Stimulated activated CD4-positive, alpha-beta T cell treated with anti-CD3 and anti-CD28 coated beads, Interleukin-4, amount 100 ng/mL, for 4 hours (primary cell): ENCODE data around the gene PZP.
"Not testable (repeated sequence)": the region's sequence is repeated elsewhere in the genome, so short reads cannot be mapped to it uniquely, and the experiment has no call there.

ENCODE experiments used
- DNase-seq, 2 experiments: peaks; one replicate each; pipeline ENCODE4 v3.0.0-alpha.2; 2020

The PZP gene

GRCh38 chr12:9179781-9180180 lies 28.4 kb downstream of the PZP start:
- no peak for DNase-seq

DNA sequence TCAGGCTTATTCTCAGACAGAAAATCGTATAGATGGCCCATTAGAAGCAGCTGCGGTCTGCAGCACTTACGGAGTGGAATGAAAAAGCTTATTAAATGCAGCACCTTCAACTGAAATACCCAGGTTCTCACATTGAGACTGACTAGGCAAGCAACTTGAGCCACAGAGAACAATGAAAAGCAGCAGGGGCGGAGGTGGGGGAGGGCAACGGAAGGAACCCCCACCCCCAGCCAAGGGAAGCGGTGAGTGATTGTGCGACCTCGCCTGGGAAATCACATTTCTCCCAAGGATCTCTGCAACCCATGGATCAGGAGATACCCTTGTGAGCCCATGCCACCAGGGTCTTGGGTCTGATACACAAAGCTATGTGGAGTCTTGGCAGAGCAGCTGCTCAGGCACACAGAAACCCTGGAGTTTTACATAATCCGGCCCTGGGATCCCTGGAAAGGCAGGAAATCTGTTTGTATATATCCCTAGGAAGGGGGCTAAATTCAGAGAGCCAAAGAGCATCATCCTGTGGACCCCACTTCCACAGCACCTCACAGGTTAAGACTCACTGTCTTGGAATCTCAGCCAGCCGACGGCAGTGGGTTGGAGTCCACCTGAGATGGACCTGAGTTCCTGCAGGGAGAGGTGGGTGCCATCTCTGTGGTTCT lies 38.1 kb downstream of the PZP start:
- DNase-seq: no peak

GRCh38 chr12:9167345-9167744 lies 40.9 kb downstream of the PZP start:
- DNase-seq: not testable (repeated sequence)

GRCh38 chr12:9163392-9163791 lies 44.8 kb downstream of the PZP start:
- DNase-seq: no peak

DNA sequence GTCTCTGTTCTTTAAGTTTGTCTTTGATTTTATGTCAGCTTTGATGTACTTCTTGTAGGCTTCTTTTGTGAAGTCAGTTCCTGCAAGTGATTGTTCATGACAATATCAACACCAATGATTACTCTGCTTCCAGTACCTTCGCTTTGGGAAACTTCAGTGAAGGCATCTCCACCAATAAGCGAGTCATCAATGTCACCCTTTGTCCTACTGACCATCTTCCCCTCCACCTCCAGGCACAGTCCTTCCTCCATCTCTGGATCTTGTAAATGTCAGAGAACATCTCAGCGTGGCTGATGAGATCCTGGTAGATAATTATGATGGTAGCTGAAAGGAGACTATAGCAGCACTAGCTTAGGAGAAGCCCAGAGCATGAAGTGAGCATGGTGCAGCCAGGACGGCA lies 52.1 kb downstream of the PZP start:
- no peak for DNase-seq

DNA sequence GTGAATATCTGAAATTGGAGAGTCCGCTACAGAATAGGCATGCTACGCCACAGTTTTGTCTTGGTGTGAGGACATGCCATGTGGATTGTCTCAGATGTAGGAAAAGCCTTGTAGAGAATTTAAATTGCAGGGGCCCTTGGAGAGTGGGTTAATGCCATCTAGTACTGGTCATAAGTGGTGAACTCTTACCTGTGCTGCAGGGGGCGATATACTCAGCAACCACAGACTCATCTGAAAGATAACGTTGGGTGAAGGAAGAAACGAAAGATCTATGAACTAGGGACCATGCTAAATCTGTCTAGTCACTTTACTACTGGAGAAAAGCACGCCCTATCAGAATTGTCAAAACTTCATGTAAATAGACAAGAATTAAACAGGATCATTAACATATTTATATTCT lies 58.8 kb downstream of the PZP start:
- no peak for DNase-seq

- DNase-seq: no peak
Observed at GRCh38 chr12:9148926-9149325, 59.3 kb downstream of the PZP start.

DNA sequence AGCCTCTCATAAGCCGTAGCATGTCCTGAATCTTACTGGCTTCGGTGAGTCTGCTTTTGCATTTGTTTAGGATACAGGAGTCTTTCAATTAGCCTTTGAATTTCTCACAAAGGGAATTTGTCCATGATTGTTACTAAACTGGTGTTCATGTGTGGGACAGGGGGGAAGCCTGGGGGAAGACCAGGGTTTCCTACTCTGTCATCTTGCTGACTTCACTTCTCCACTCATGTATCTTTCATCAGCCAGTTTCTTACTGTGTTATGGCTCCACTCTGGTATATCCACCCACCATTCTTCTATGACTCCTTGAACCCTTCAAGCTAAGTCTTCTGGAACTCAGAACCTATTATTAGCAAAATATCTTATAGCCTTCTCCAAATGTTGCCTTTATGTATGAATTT lies 60.7 kb downstream of the PZP start:
- DNase-seq: no peak

- DNase-seq: no peak
Observed at GRCh38 chr12:9144730-9145106, 63.5 kb downstream of the PZP start.

GRCh38 chr12:9143929-9144729 lies 64.1 kb downstream of the PZP start:
- DNase-seq: no peak

DNA sequence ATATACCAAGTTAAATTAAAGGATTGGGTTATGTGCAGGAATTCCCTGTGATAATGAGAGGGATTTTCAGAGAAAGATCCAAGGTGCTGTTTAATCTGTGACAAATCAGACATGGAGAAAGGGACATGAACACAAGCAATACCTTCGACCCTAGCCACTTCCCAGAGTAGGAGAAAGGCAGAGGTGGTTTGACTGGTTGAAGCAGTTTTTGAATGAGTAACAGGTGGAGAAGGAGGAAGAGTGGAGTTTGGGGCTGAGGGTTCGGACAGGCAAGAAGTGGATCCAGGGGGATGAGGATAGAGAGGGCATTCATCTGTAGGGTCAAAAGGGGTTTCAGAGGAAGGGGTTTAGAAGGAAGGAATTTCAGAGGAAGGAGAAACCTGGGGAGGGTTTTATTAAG lies 65.1 kb downstream of the PZP start:
- no peak for DNase-seq

DNA sequence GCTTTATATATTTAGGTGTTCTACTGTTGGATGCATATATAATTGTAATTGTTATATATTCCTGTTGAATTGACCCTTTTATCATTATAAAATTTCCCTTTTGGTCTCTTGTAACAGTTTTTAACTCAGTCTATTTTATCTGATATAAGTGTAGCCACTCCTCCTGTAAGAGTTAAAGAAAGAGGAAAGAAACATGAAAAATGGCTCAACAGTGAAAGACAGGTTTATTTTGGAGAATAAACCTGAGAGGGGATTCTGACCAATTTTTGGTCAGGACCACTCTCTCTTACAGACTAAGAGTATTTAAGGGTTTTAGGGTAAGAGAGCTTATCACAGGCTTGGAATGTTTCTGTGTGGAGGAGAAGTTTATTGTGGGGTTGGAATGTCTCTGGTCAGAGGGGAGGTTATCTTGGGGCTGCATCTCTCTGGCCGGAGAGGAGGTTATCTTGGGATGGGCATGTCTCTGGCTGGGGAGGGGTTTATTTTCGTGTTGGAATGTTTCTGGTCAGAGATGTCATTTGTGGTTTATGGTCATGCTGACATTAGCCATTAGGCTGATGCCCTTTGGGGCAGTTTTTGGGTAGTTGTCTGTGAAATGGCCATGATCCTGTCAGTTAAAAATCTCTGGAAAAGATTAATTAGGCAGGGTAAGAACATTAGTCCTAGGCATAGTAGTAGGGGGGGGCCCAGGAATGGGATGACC lies 68.5 kb downstream of the PZP start:
- DNase-seq: not testable (repeated sequence)

DNA sequence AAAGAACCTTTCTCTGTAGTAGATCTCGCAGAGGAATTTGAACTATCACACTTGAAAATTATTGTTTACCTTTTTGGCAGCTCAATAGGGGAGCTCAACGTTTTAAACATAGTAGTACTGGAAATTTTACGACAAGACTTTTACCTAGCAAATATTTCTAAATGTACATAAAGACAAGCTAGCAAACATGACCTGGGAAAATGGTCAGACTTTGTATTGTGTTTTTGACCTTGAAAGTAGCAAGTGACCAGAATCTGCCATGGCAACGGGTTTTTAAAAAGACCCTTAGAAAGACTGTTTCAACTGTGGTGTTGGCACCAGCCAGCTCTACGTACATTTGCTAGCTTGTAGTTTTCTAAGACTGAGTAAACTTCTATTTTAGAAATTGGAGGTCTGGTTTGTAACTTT lies 72.3 kb downstream of the PZP start:
- no peak for DNase-seq

GRCh38 chr12:9134981-9135628 lies 73.1 kb downstream of the PZP start:
- no peak for DNase-seq

- DNase-seq: no peak
Observed at GRCh38 chr12:9133216-9133916, 74.8 kb downstream of the PZP start.

- no peak for DNase-seq
Observed at GRCh38 chr12:9132008-9132535, 76.1 kb downstream of the PZP start.

- no peak for DNase-seq
Observed at GRCh38 chr12:9130244-9130643, 78.0 kb downstream of the PZP start.

GRCh38 chr12:9127936-9128663 lies 80.1 kb downstream of the PZP start:
- no peak for DNase-seq

DNA sequence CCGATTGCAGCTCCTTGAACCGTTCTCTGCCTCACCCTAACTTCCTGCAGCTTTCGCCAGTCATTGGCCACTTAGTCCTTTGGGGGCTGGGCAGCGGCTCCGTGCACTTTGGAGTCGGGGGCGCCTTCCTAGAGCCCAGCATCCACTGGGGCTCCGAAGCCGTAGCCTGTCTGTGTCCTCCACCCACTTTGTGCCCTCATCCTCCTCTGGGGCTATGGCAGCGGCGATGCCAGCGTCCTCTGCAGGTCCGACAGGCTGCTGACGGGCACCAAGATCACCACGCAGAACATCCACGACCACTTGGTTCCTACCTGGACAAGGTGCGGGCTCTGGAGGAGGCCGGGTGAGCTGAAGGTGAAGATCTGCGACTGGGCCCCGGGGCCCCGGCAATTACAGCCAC lies 80.7 kb downstream of the PZP start:
- DNase-seq: no peak

- DNase-seq: no peak
Observed at GRCh38 chr12:9124383-9125031, 83.7 kb downstream of the PZP start.

- no peak for DNase-seq
Observed at GRCh38 chr12:9123781-9124382, 84.3 kb downstream of the PZP start.
